Ascending aorta (tissue), 2 donors: Measurements from ENCODE around the gene CLPSL1. TPM values are rescaled to one million over a fixed set of nuclear protein-coding genes. Genes with fewer than 3 reads are reported as not detected.
"Not testable (repeated sequence)": the region's sequence is repeated elsewhere in the genome, so short reads cannot be mapped to it uniquely, and the experiment has no call there.

Source experiments
- DNase-seq, 2 donors: peaks; one replicate each; pipeline ENCODE4 v3.0.0-alpha.2; 2019; ENCODE audit warnings: low spot score in 2 of 2
- H3K27ac ChIP-seq, 2 donors: fragments of 200-600 bp; sonication (generic); one replicate each; pipeline ENCODE4 v1.5.1; 2016 to 2017; ENCODE audit warnings: mild to moderate bottlenecking in 1 of 2
- H3K27me3 ChIP-seq: fragments of 200-600 bp; sonication (generic); one replicate; pipeline ENCODE4 v1.5.1; 2017
- H3K36me3 ChIP-seq, 2 donors: fragments of 200-600 bp; sonication (generic); one replicate each; pipeline ENCODE4 v1.5.1; 2016
- H3K4me1 ChIP-seq, 2 donors: fragments of 200-600 bp; sonication (generic); one replicate each; pipeline ENCODE4 v1.5.1; 2016 to 2017; ENCODE audit warnings: mild to moderate bottlenecking in 1 of 2
- H3K4me3 ChIP-seq, 2 donors: fragments of 200-600 bp; sonication (generic); one replicate each; pipeline ENCODE4 v1.5.1; 2016 to 2017; ENCODE audit warnings: mild to moderate bottlenecking in 1 of 2
- H3K9me3 ChIP-seq, 2 donors: fragments of 200-600 bp; sonication (generic); one replicate each; pipeline ENCODE4 v1.5.1; 2016
- intact Hi-C: fragments of 100-400 bp; cut with DNase I; formaldehyde crosslinking; loops from one replicate; pipeline ENCODE4 v1.15.1; 2023
- total RNA-seq: library from RNA; depleted of rRNA; stranded (reverse); fragments of >200 nt; gene quantifications from one replicate; pipeline ENCODE4 v1.1.0, GENCODE V29; 2016
- TF ChIP-seq, protein P1 (sequence below), 3 experiments: fragments of 200-600 bp in 2 of 3; fragments of 450-650 bp in 1 of 3; sonication (generic) in 2 of 3; IDR thresholded peaks; one replicate each; pipeline ENCODE4 v1.5.1; 2016 to 2019; ENCODE audit warnings: antibody characterized with exemption in 3 of 3, mild to moderate bottlenecking in 1 of 3, moderate library complexity in 1 of 3

Gene CLPSL1, protein sequence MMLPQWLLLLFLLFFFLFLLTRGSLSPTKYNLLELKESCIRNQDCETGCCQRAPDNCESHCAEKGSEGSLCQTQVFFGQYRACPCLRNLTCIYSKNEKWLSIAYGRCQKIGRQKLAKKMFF
- not detected for total RNA-seq

DNA sequence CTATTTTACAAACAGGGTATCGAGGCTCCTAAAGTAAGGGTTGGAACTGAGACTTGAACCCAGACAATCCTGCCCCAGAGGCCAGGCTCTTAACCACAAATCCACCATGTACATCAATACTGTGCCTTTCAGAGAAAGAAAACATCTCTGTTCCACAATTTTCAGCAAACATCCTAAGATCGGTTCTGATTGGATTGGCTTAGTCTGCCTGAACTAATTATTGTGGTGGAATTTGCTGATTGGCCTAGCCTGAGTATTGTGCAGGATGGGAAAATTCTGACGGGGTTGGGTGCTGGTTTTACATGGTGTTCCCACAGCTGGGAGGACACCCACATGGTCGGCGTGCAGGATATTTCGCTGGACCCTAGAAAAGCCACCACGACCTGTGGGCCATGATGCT is at the start of gene CLPSL1:
Gene CLPSL1 (plus strand): TSS at position 301 of the 400 bp plus-strand sequence. CDS start 92 bp downstream, at position 393.
- Histone ChIP-seq H3K4me1 (peaks cover 0 to 4% of the 10 kb centered on the region in 2 donors), H3K9me3 (no peaks in the 10 kb centered on the region), H3K36me3 (no peaks in the 10 kb centered on the region), H3K27me3 (no peaks in the 10 kb centered on the region), H3K4me3 (no peak within 1 kb of the TSS), H3K27ac (no peak within 1 kb of the TSS)
- intact Hi-C loops = no loop called here
- TF ChIP-seq, protein P1, sequence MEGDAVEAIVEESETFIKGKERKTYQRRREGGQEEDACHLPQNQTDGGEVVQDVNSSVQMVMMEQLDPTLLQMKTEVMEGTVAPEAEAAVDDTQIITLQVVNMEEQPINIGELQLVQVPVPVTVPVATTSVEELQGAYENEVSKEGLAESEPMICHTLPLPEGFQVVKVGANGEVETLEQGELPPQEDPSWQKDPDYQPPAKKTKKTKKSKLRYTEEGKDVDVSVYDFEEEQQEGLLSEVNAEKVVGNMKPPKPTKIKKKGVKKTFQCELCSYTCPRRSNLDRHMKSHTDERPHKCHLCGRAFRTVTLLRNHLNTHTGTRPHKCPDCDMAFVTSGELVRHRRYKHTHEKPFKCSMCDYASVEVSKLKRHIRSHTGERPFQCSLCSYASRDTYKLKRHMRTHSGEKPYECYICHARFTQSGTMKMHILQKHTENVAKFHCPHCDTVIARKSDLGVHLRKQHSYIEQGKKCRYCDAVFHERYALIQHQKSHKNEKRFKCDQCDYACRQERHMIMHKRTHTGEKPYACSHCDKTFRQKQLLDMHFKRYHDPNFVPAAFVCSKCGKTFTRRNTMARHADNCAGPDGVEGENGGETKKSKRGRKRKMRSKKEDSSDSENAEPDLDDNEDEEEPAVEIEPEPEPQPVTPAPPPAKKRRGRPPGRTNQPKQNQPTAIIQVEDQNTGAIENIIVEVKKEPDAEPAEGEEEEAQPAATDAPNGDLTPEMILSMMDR (IDR thresholded peaks at IDR 0.05) = no peak
- no peak for DNase-seq

DNA sequence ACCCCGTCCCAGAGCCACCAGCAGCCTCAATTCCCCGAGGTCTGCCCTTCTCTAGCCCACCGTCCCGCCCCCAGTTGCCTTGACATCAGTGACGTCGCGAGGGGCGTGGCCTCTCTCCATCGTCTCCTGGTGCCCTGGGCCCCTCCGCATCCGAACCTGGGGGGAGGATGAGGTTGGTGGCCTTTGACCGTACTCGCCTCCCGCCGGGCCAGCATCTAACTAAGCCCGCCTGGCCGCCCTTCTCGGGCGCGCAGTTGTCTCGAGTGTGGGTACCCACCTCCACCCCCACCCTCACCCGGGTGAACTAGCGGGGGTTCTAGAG is 49.4 kb upstream of the CLPSL1 start:
- DNase-seq = peak; percentile 93 to 99
- Histone ChIP-seq H3K4me3 (peak overlapping the region; percentile 59 to 84), H3K4me1 (peaks cover 52 to 73% of the 10 kb centered on the region in 2 donors), H3K27me3 (no peaks in the 10 kb centered on the region), H3K36me3 (no peaks in the 10 kb centered on the region), H3K9me3 (no peaks in the 10 kb centered on the region), H3K27ac (peak overlapping the region; percentile 100)
- TF ChIP-seq, protein P1 (IDR thresholded peaks at IDR 0.05) = peak in 1 of 3 experiments; percentile 21
- intact Hi-C loops = loop anchor here (5.0 kb wide), 1 partner anchor 279 kb away; the partner anchor contains the start of gene FANCE

DNA sequence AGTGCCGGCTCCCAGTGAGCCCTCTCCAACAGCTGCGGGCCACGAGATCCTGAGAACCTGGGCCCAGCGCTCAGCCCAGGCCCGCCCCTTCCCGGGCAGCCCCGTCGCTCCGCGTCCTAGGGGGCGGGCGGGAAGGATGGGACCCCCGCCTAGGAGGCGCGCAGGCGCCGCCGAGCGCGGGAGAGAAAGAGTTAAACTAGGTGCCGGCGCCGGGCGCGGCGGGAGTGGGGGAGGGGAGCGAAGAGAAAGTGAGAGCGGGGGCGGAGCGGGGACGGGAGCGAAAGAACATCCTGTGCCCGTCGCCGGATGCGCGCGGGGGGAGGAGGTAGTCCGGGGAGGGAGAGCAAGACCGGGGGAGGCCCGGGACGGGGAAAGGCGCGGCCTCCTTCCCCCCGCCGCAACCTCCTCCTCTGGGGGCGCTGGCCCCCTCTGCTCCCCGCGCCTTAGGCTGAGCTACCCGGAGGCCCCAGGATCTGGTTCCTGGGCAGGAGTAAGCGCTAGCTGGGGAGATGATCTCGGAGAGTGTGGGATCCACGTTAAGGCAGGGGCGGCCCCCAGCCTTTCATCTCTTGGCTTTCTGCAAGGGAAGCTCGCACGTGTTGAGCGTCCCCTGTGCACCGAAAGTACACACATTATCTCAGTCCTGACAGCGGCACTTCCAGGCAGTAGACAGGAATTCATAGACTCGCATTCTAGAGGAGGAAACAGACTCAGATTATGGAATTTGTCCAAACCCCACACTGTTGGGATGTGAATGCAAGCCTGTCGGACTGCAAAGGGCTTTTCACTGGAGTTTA is 48.9 kb upstream of the CLPSL1 start:
- H3K4me1 ChIP-seq = peaks cover 47 to 67% of the 10 kb centered on the region in 2 donors
- TF ChIP-seq, protein P1 (IDR thresholded peaks at IDR 0.05) = no peak
- DNase-seq = peak; percentile 86 to 98
- intact Hi-C loops = loop anchor here (1.0 to 5.0 kb wide), 2 partner anchors 43 to 280 kb away; partner anchors contain the start of gene FANCE
- H3K27me3 ChIP-seq = no peaks in the 10 kb centered on the region
- no peaks in the 10 kb centered on the region for H3K36me3 ChIP-seq
- no peaks in the 10 kb centered on the region for H3K9me3 ChIP-seq
- H3K27ac ChIP-seq = peak overlapping the region; percentile 100
- H3K4me3 ChIP-seq = peak overlapping the region; percentile 59 to 84

DNA sequence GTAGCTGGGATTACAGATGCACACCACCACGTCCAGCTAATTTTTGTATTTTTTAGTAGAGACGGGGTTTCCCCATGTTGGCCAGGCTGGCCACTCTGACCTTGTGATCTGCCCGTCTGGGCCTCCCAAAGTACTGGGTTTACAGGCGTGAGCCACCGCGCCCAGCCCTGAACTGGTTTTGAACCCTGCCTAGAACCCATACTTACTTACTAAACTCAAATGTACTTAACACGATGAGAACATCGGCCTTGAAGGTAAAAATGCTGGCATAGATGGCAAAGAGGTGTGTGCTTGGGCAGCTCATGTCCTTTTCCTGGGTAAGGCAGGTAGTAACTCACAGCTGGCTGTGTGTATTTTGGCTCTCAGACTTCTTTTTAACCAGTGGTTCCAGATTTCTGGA is 47.2 kb upstream of the CLPSL1 start:
- H3K4me3 ChIP-seq = no peak overlapping the region
- H3K4me1 ChIP-seq = peaks cover 33 to 54% of the 10 kb centered on the region in 2 donors
- no peaks in the 10 kb centered on the region for H3K36me3 ChIP-seq
- DNase-seq = no peak
- no peaks in the 10 kb centered on the region for H3K27me3 ChIP-seq
- TF ChIP-seq, protein P1 (IDR thresholded peaks at IDR 0.05) = no peak
- intact Hi-C loops = loop anchor here (5.0 kb wide), 1 partner anchor 281 kb away; the partner anchor contains the start of gene FANCE
- no peaks in the 10 kb centered on the region for H3K9me3 ChIP-seq
- H3K27ac ChIP-seq = peak overlapping the region; percentile 100

DNA sequence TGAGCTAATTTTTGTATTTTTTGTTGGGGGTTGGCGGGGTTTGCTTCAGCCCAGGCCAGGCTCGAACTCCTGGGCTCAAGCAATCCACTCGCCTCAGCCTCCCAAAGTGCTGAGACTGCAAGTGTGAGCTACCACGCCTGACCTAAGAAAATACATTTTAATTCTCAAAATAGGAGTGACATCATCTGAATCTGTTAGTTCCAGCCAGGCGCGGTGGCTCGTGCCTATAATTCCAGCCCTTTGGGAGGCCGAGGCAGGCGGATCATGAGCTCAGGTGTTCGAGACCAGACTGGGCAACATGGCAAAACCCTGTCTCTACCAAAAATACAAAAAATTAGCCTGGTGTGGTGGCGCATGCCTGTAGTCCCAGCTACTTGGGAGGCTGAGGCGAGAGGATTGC is 46.5 kb upstream of the CLPSL1 start:
- Histone ChIP-seq H3K4me1 (peaks cover 26 to 47% of the 10 kb centered on the region in 2 donors), H3K27ac (peak overlapping the region; percentile 100)
- H3K4me3 ChIP-seq, H3K9me3 ChIP-seq, H3K36me3 ChIP-seq, H3K27me3 ChIP-seq: not testable (repeated sequence)
- intact Hi-C loops = loop anchor here (5.0 kb wide), 1 partner anchor 282 kb away; the partner anchor contains the start of gene FANCE
- peak in 1 of 2 donors; percentile 65 for DNase-seq

DNA sequence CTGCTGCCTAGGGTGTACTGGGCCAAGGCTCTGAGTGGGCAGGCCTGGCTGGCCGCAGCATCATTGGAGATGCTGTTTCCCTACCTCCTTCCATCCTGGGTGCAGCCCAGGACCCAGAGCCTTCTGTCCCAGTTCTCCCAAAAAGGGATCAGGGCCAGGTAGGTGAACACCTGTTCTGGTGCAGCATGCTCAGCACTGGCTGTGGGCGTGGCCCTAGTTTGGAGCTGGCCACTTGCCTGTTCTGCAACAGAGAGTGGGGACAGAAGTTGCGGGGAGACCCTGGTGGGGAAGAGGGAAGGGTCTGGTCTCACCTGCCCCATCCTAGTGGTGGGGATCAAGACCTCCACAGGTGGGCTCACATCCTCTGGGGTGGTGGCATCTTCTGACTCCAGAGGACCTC is 45.4 kb upstream of the CLPSL1 start:
- Histone ChIP-seq H3K36me3 (no peaks in the 10 kb centered on the region), H3K4me1 (peaks cover 20 to 35% of the 10 kb centered on the region in 2 donors), H3K9me3 (no peaks in the 10 kb centered on the region), H3K4me3 (no peak overlapping the region), H3K27me3 (no peaks in the 10 kb centered on the region), H3K27ac (peak overlapping the region; percentile 100)
- no peak for DNase-seq
- intact Hi-C loops = loop anchor here (5.0 kb wide), 1 partner anchor 88 kb away; no protein-coding TSS in a partner anchor
- TF ChIP-seq, protein P1 (IDR thresholded peaks at IDR 0.05) = no peak
